K562 (cell line): ENCODE data around the gene PI4K2B. TPM values are rescaled to one million over a fixed set of nuclear protein-coding genes. Genes with fewer than 3 reads are reported as not detected.

Experiments
- CEBPB ChIP-seq: fragments of 450-650 bp; IDR thresholded peaks from 2 replicates; pipeline ENCODE4 v1.6.1; 2016; ENCODE audit warnings: missing genetic modification characterization, missing compliant biosample characterization
- DMBX1 ChIP-seq: fragments of 250-450 bp; sonication (Bioruptor Pico); IDR thresholded peaks from 2 replicates; pipeline ENCODE4 v1.8.0; 2022; ENCODE audit warnings: inconsistent platforms, mild to moderate bottlenecking, moderate library complexity, borderline replicate concordance
- FOSL1 ChIP-seq: fragments of 200-800 bp; sonication (Bioruptor generic); conservative IDR thresholded peaks from 2 replicates; pipeline ENCODE4 v1.6.1; 2016; ENCODE audit warnings: missing genetic modification characterization, missing compliant biosample characterization
- GATAD2B ChIP-seq: fragments of 450-650 bp; IDR thresholded peaks from 2 replicates; pipeline ENCODE4 v1.6.1; 2017; ENCODE audit warnings: mild to moderate bottlenecking, borderline replicate concordance
- HES1 ChIP-seq: fragments of 450-650 bp; IDR thresholded peaks from 2 replicates; pipeline ENCODE4 v1.6.1; 2016; ENCODE audit warnings: low read depth, mild to moderate bottlenecking, moderate library complexity
- MEF2D ChIP-seq: conservative IDR thresholded peaks from 2 replicates; pipeline ENCODE4 v1.6.1; 2016; ENCODE audit warnings: low read depth, missing genetic modification characterization, missing compliant biosample characterization
- NFE2 ChIP-seq: IDR thresholded peaks from 2 replicates; pipeline ENCODE4 v1.6.1; 2014; ENCODE audit warnings: antibody characterized with exemption, low read depth
- NFXL1 ChIP-seq: fragments of 450-650 bp; formaldehyde crosslinking; IDR thresholded peaks from 2 replicates; pipeline ENCODE4 v1.4.0; 2021; ENCODE audit warnings: mild to moderate bottlenecking
- POLR2AphosphoS5 ChIP-seq: IDR thresholded peaks from 2 replicates; pipeline ENCODE4 v1.6.1; 2011; ENCODE audit warnings: mild to moderate bottlenecking, low read depth, low read length, moderate library complexity; ENCODE audit not compliant: control insufficient read depth, insufficient read depth
- RBM22 ChIP-seq: fragments of 200-400 bp; formaldehyde crosslinking; IDR thresholded peaks from 2 replicates; pipeline ENCODE4 v1.6.1; 2018; ENCODE audit warnings: low read length, low read depth; ENCODE audit not compliant: poor library complexity, severe bottlenecking
- RFX5 ChIP-seq: IDR thresholded peaks from 2 replicates; pipeline ENCODE4 v1.6.1; 2011; ENCODE audit warnings: low read depth, mild to moderate bottlenecking, improper control_type of control experiment, low read length
- TAF7 ChIP-seq: fragments of 450-650 bp; IDR thresholded peaks from 2 replicates; pipeline ENCODE4 v1.6.1; 2016; ENCODE audit warnings: missing genetic modification characterization, missing compliant biosample characterization
- THRA ChIP-seq: fragments of 450-650 bp; IDR thresholded peaks from 2 replicates; pipeline ENCODE4 v1.6.1; 2017; ENCODE audit warnings: mild to moderate bottlenecking, moderate library complexity
- ZFP36 ChIP-seq: fragments of 150-350 bp; IDR thresholded peaks from 2 replicates; pipeline ENCODE4 v1.6.1; 2018; ENCODE audit warnings: low read length, low read depth; ENCODE audit not compliant: partially characterized antibody
- ZNF143 ChIP-seq: sonication (generic); formaldehyde crosslinking; IDR thresholded peaks from 2 replicates; pipeline ENCODE4 v1.9.0; 2022; ENCODE audit warnings: mild to moderate bottlenecking, missing genetic modification reagents
- ZNF224 ChIP-seq: sonication (generic); formaldehyde crosslinking; IDR thresholded peaks from 2 replicates; pipeline ENCODE4 v1.8.0; 2022; ENCODE audit warnings: mild to moderate bottlenecking, missing genetic modification reagents
- ZNF507 ChIP-seq: conservative IDR thresholded peaks from 2 replicates; pipeline ENCODE4 v1.6.1; 2017; ENCODE audit warnings: missing genetic modification characterization, missing compliant biosample characterization
- ZNF785 ChIP-seq: fragments of 250-450 bp; sonication (Bioruptor Pico); IDR thresholded peaks from 2 replicates; pipeline ENCODE4 v1.4.0; 2020; ENCODE audit warnings: mild to moderate bottlenecking
- polyA plus RNA-seq, 8 experiments: library from polyadenylated mRNA; depleted of rRNA in 4 of 8; stranded (reverse) in 5 of 8; unstranded in 3 of 8; fragments of >200 nt; fragmentation: Nextera tagmentation in 2 of 8; fragmentation: Illumina TruSeq in 1 of 8; extraction: Ambion mirVana in 2 of 8; extraction: Trizol in 1 of 8; gene quantifications; 2 replicates each; pipeline versions ENCODE4 v1.2.1 to v1.2.3, GENCODE V29; 2011 to 2014; ENCODE audit warnings: inconsistent platforms in 1 of 8, missing spikeins in 1 of 8
- total RNA-seq, 7 experiments: library from RNA; depleted of rRNA in 6 of 7; stranded (reverse); fragments of >200 nt in 6 of 7; fragmentation: Illumina TruSeq in 2 of 7; extraction: Trizol in 2 of 7; gene quantifications; 2 replicates each; pipeline versions ENCODE4 v1.2.1 to v1.2.3, GENCODE V29; 2011 to 2021; ENCODE audit warnings: low replicate concordance in 1 of 7
- TF ChIP-seq, protein P1 (sequence below): sonication (generic); formaldehyde crosslinking; IDR thresholded peaks from 2 replicates; pipeline ENCODE4 v1.9.0; 2022; ENCODE audit warnings: mild to moderate bottlenecking, missing genetic modification reagents
- TF ChIP-seq, protein P2 (sequence below): sonication (generic); formaldehyde crosslinking; IDR thresholded peaks from 2 replicates; pipeline ENCODE4 v1.5.0; 2020; ENCODE audit warnings: missing genetic modification reagents
- TF ChIP-seq, protein P3 (sequence below): fragments of 250-450 bp; sonication (Bioruptor Pico); IDR thresholded peaks from 2 replicates; pipeline ENCODE4 v1.8.0; 2021; ENCODE audit warnings: mild to moderate bottlenecking, moderate library complexity

The PI4K2B gene
- total and polyA plus RNA-seq, 9 of the 15 experiments (the other 6 are each of a cell fraction or from before 2014, with no cell fraction given), result 4.5 to 21.4 (median 16.5) TPM

- peak; percentile 59 for TF ChIP-seq RBM22
- TF ChIP-seq, protein P1, sequence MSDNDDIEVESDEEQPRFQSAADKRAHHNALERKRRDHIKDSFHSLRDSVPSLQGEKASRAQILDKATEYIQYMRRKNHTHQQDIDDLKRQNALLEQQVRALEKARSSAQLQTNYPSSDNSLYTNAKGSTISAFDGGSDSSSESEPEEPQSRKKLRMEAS (CRISPR knock-in tag), result peak; percentile 84
- no peak for TF ChIP-seq NFE2
- peak; percentile 91 for TF ChIP-seq POLR2AphosphoS5
- TF ChIP-seq HES1, result no peak
- peak; percentile 99 for TF ChIP-seq GATAD2B
- no peak for TF ChIP-seq ZFP36
- no peak for TF ChIP-seq NFXL1 (CRISPR knock-in tag)
- TF ChIP-seq THRA, result no peak
- TF ChIP-seq FOSL1, result peak; percentile 28; the same call in 1 of the 2 replicates
- no peak for TF ChIP-seq ZNF507
- no peak for TF ChIP-seq RFX5
- no peak for TF ChIP-seq ZNF224
- TF ChIP-seq ZNF143 (CRISPR knock-in tag), result peak; percentile 61; the same call in 1 of the 2 replicates
- no peak for TF ChIP-seq CEBPB (tag)
- peak; percentile 90 for TF ChIP-seq TAF7 (tag)
- TF ChIP-seq, protein P2, sequence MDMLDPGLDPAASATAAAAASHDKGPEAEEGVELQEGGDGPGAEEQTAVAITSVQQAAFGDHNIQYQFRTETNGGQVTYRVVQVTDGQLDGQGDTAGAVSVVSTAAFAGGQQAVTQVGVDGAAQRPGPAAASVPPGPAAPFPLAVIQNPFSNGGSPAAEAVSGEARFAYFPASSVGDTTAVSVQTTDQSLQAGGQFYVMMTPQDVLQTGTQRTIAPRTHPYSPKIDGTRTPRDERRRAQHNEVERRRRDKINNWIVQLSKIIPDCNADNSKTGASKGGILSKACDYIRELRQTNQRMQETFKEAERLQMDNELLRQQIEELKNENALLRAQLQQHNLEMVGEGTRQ (CRISPR knock-in tag), result no peak
- TF ChIP-seq MEF2D (tag), result no peak
- TF ChIP-seq ZNF785, result no peak
- TF ChIP-seq DMBX1 (CRISPR knock-in tag), result peak; percentile 78; the same call in 1 of the 2 replicates
- TF ChIP-seq, protein P3, sequence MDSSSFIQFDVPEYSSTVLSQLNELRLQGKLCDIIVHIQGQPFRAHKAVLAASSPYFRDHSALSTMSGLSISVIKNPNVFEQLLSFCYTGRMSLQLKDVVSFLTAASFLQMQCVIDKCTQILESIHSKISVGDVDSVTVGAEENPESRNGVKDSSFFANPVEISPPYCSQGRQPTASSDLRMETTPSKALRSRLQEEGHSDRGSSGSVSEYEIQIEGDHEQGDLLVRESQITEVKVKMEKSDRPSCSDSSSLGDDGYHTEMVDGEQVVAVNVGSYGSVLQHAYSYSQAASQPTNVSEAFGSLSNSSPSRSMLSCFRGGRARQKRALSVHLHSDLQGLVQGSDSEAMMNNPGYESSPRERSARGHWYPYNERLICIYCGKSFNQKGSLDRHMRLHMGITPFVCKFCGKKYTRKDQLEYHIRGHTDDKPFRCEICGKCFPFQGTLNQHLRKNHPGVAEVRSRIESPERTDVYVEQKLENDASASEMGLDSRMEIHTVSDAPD, result no peak
These were observed 78.8 kb downstream of the PI4K2B start, which contains the start of gene ZCCHC4 (continued) for GRCh38 chr4:25312496-25313200.
